ENCODE data around the gene CLSTN3.
"Not testable (repeated sequence)": the region's sequence is repeated elsewhere in the genome, so short reads cannot be mapped to it uniquely, and the experiment has no call there.

DNA sequence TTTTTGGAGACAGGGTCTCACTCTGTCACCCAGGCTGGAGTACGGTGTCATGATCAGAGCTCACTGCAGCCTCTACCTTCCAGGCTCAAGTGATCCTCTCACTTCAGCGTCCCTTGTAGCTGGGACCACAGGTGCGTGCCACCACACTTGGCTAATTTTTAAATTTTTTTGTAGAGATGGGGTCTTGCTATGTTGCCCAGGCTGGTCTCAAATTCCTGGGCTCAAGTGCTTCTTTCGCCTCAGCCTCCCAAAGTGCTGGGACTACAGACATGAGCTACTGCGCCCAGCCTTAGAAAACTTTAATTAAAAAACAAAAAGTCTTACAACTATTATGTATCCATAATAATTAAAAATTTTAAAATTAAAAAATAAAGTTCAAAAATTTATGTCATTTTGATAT, 23.0 kb upstream of the CLSTN3 start:
- TF ChIP-seq, protein P1, sequence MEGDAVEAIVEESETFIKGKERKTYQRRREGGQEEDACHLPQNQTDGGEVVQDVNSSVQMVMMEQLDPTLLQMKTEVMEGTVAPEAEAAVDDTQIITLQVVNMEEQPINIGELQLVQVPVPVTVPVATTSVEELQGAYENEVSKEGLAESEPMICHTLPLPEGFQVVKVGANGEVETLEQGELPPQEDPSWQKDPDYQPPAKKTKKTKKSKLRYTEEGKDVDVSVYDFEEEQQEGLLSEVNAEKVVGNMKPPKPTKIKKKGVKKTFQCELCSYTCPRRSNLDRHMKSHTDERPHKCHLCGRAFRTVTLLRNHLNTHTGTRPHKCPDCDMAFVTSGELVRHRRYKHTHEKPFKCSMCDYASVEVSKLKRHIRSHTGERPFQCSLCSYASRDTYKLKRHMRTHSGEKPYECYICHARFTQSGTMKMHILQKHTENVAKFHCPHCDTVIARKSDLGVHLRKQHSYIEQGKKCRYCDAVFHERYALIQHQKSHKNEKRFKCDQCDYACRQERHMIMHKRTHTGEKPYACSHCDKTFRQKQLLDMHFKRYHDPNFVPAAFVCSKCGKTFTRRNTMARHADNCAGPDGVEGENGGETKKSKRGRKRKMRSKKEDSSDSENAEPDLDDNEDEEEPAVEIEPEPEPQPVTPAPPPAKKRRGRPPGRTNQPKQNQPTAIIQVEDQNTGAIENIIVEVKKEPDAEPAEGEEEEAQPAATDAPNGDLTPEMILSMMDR (IDR thresholded peaks at IDR 0.05; ENCODE audit: extremely low read depth in 1 of 2, insufficient read depth in 1 of 2, low read depth in 1 of 2, low read length in 2 of 2): not testable (repeated sequence)
- TF ChIP-seq POLR2A (IDR thresholded peaks at IDR 0.05; ENCODE audit: low read depth, low read length); EZH2 (IDR thresholded peaks at IDR 0.05; ENCODE audit: borderline replicate concordance, low read depth, low read length, severe bottlenecking): not testable (repeated sequence)
- TF ChIP-seq, protein P2, sequence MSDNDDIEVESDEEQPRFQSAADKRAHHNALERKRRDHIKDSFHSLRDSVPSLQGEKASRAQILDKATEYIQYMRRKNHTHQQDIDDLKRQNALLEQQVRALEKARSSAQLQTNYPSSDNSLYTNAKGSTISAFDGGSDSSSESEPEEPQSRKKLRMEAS (IDR thresholded peaks at IDR 0.05; ENCODE audit: insufficient read depth, insufficient read length): not testable (repeated sequence)

Measured in endothelial cell of umbilical vein (primary cell).